Measurements from ENCODE around the gene HMX1. TPM values are rescaled to one million over a fixed set of nuclear protein-coding genes. Genes with fewer than 3 reads are reported as not detected.

Gene HMX1
- total RNA-seq, 2 donors from 2014 or later = not detected

- Histone ChIP-seq H3K27ac (no peak overlapping the region), H3K27me3 (peaks cover 7 to 35% of the 10 kb centered on the region in 2 donors), H3K4me3 (no peak overlapping the region), H3K4me1 (peaks cover 0 to 26% of the 10 kb centered on the region in 2 donors), H3K36me3 (no peaks in the 10 kb centered on the region), H3K9me3 (peaks cover 0 to 12% of the 10 kb centered on the region in 2 donors)
- DNase-seq (ENCODE audit: low spot score) = no peak
- no peak for TF ChIP-seq CTCF (IDR thresholded peaks at IDR 0.05)
Measured at GRCh38 chr4:8855818-8856245, 15.8 kb downstream of the HMX1 start.

- TF ChIP-seq CTCF (IDR thresholded peaks at IDR 0.05) = no peak
- H3K27me3 ChIP-seq = peaks cover 7 to 32% of the 10 kb centered on the region in 2 donors
- H3K4me3 ChIP-seq = no peak overlapping the region
- peaks cover 0 to 12% of the 10 kb centered on the region in 2 donors for H3K9me3 ChIP-seq
- no peak overlapping the region for H3K27ac ChIP-seq
- no peaks in the 10 kb centered on the region for H3K36me3 ChIP-seq
- peaks cover 0 to 22% of the 10 kb centered on the region in 2 donors for H3K4me1 ChIP-seq
- DNase-seq (ENCODE audit: low spot score) = no peak
Measured at GRCh38 chr4:8854931-8855330, 16.7 kb downstream of the HMX1 start.

- Histone ChIP-seq H3K36me3 (no peaks in the 10 kb centered on the region), H3K27me3 (peaks cover 3 to 32% of the 10 kb centered on the region in 2 donors), H3K27ac (no peak overlapping the region), H3K9me3 (peaks cover 0 to 12% of the 10 kb centered on the region in 2 donors), H3K4me3 (no peak overlapping the region), H3K4me1 (peaks cover 0 to 22% of the 10 kb centered on the region in 2 donors)
- TF ChIP-seq CTCF (IDR thresholded peaks at IDR 0.05) = no peak
- no peak for DNase-seq (ENCODE audit: low spot score)
Measured at GRCh38 chr4:8854016-8854415, 17.6 kb downstream of the HMX1 start.

GRCh38 chr4:8853249-8853648 lies 18.4 kb downstream of the HMX1 start:
- no peak for DNase-seq (ENCODE audit: low spot score)
- peaks cover 0 to 17% of the 10 kb centered on the region in 2 donors for H3K4me1 ChIP-seq
- H3K27ac ChIP-seq = no peak overlapping the region
- no peaks in the 10 kb centered on the region for H3K36me3 ChIP-seq
- H3K27me3 ChIP-seq = peaks cover 2 to 24% of the 10 kb centered on the region in 2 donors
- no peak for TF ChIP-seq CTCF (IDR thresholded peaks at IDR 0.05)
- peaks cover 0 to 12% of the 10 kb centered on the region in 2 donors for H3K9me3 ChIP-seq
- H3K4me3 ChIP-seq = no peak overlapping the region

- Histone ChIP-seq H3K9me3 (peaks cover 0 to 12% of the 10 kb centered on the region in 2 donors), H3K27ac (no peak overlapping the region), H3K36me3 (no peaks in the 10 kb centered on the region), H3K4me3 (no peak overlapping the region), H3K4me1 (peaks cover 0 to 6% of the 10 kb centered on the region in 2 donors), H3K27me3 (peaks cover 0 to 14% of the 10 kb centered on the region in 2 donors)
- TF ChIP-seq CTCF (IDR thresholded peaks at IDR 0.05) = no peak
- DNase-seq (ENCODE audit: low spot score) = no peak
Measured at GRCh38 chr4:8852118-8852704, 19.4 kb downstream of the HMX1 start.

Data from right atrium auricular region (tissue), 2 donors.